ENCODE data around the gene LDB2.
A peak's percentile ranks its signal among the peaks of the same experiment; 100 is the strongest.

The LDB2 gene

DNA sequence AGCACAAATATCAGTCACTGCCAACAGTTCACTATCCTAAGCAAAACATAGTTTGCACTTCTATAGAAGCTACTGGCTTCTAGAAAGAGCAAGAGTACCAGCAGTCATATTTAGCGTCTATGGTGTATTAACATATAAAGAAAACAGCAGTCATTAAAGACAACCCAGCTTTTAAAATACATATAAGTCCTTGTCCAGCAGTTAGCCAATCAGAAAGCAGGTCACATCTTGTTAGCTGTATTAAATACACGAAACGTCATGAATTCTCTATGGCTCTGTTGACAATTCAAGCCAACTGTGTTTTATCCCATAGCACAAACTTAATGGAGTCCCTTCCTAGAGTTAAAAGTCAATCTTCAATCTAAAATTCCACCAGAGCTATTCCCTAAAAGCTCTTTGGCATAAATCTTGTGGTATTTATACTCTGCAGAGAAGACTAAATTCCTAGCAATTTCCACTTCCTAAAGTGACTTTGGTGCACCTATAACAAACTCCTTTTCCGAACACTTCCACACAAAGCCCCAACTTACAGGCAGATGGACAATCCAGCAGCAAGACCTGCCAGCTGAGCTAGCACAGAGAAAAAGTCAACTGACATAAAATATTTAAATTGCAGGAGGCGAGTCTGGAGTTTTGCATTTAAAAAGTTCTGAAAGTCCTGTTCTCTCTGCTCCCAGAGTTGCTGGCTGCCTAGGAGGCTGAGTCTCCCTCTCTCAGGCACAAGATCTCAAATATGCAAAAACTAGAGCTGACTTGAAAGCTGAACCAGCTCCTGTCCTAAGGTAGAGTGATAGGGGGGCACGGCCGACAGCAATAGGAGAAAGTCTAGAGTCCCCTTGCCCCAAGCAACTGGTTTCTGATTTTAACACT, 1.3 kb downstream of the LDB2 start:
- peak overlapping the region; percentile 29 for H3K4me3 ChIP-seq (ENCODE audit: low read length)
- DNase-seq (ENCODE audit: low read depth): no peak
- TF ChIP-seq, protein P1, sequence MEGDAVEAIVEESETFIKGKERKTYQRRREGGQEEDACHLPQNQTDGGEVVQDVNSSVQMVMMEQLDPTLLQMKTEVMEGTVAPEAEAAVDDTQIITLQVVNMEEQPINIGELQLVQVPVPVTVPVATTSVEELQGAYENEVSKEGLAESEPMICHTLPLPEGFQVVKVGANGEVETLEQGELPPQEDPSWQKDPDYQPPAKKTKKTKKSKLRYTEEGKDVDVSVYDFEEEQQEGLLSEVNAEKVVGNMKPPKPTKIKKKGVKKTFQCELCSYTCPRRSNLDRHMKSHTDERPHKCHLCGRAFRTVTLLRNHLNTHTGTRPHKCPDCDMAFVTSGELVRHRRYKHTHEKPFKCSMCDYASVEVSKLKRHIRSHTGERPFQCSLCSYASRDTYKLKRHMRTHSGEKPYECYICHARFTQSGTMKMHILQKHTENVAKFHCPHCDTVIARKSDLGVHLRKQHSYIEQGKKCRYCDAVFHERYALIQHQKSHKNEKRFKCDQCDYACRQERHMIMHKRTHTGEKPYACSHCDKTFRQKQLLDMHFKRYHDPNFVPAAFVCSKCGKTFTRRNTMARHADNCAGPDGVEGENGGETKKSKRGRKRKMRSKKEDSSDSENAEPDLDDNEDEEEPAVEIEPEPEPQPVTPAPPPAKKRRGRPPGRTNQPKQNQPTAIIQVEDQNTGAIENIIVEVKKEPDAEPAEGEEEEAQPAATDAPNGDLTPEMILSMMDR (conservative IDR thresholded peaks at IDR 0.05; ENCODE audit: low read depth, low read length): no peak

DNA sequence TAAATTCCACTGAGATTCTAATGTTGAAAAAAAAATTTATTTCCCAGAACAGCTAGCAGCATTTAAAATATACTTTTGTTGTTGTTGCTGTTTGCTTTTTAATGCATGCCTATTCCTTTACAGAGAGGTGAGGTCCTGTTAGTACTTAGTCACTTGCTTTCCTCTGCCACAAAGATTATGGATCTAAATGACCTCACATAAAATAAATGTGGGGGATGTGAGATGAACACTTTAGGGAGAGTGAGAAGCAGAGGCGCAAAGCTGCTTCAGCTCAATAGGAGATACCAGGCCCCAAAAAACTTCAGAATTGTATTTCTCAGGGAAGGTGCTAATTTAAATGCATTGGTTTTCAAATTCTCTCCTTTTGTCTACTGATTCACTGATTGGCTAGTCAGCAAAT, 4.0 kb downstream of the LDB2 start:
- DNase-seq (ENCODE audit: low read depth): no peak
- TF ChIP-seq, protein P1 (conservative IDR thresholded peaks at IDR 0.05; ENCODE audit: low read depth, low read length): no peak
- no peak overlapping the region for H3K4me3 ChIP-seq (ENCODE audit: low read length)

DNA sequence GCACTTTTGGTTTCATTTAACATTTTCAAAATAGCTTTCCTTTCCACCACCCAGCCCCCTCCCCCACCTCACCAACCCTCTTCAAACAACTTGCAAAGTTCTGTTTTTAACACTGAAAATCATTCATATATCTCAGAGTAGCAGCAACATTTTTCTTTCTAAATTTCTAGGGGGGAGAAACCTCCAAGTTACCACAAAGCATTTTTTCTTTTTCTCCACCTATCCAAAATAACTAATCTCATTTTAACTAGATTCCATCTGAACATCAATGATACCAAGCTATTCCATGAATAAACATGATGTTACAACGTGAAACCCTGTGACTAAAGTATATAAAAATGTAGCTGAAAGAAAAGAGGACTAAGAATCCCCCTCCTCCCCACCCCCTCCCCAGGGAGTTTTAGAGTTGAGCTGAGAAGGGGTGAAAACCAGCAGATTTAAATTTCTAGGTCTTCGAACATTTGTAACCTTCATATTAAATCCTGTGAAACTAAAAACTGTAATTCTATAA, 5.2 kb downstream of the LDB2 start:
- no peak overlapping the region for H3K4me3 ChIP-seq (ENCODE audit: low read length)
- TF ChIP-seq, protein P1 (conservative IDR thresholded peaks at IDR 0.05; ENCODE audit: low read depth, low read length): no peak
- no peak for DNase-seq (ENCODE audit: low read depth)

DNA sequence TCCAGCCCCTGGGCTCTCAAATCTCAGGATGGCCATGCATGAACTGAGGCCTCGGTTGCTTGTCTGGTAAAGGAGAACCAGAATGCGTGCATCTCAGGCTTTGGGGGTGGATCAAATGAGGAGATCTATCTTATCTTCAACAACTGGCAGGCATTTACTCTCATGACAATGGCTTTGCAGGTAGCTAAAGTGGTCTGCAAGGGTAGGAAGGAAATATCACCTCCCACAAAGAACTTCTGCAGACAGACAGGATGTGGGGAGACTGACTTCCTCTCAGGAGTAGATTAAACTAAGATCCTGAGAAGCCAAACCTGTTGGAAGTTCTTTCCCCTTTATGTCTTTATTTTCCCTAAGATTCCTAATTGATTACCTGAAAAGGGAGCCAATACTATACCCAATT, 7.8 kb downstream of the LDB2 start:
- H3K4me3 ChIP-seq (ENCODE audit: low read length): no peak overlapping the region
- no peak for DNase-seq (ENCODE audit: low read depth)
- TF ChIP-seq, protein P1 (conservative IDR thresholded peaks at IDR 0.05; ENCODE audit: low read depth, low read length): no peak

DNA sequence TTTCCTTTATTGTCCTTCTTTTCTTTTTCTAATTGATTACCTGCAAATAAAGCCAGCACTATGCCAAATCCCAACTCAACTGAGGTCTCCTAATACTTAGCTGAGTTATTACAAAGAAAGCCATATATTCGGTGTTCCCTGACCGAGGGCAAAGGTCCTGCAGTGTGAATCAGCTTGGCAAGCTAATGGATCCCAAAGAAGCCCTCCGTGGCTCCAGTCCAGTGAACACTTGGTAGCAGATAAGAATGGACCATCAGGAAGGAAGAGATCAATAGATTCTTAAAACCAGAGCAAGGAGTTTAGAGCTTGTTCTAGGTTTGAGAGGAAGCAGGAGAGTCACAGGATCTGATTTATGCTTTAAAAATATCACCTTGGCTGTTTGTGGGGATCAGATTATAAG, 8.5 kb downstream of the LDB2 start:
- H3K4me3 ChIP-seq (ENCODE audit: low read length): no peak overlapping the region
- DNase-seq (ENCODE audit: low read depth): no peak
- TF ChIP-seq, protein P1 (conservative IDR thresholded peaks at IDR 0.05; ENCODE audit: low read depth, low read length): no peak

DNA sequence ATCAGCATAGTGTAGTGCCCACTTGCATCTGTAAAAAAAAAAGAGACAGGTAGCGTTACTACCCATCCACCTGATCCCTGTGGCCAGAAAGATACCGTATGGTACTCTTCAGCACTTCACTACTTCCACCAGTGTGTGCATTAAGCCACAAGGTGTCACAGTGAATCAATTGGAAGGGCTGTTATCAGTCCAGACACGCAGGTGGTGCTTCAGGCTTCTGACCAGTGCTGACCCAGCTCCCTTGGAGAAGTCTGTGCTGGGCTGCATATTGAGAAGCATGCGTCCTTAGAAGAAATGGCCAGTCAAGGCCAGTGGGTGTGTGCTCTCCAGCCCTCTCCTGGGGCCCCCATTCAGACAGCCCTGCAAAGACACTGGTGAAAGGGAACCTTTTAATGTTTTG, 10.6 kb downstream of the LDB2 start:
- TF ChIP-seq, protein P1 (conservative IDR thresholded peaks at IDR 0.05; ENCODE audit: low read depth, low read length): no peak
- DNase-seq (ENCODE audit: low read depth): no peak

More for the DNA sequence above, 10.6 kb downstream of the LDB2 start:
- no peak overlapping the region for H3K4me3 ChIP-seq (ENCODE audit: low read length)
